H1 (cell line): ENCODE measurements around the gene CLDND1. TPM values are rescaled to one million over a fixed set of nuclear protein-coding genes. Genes with fewer than 3 reads are reported as not detected.

ENCODE experiments used
- ASH2L ChIP-seq: fragments of 200-600, 300-600 bp; sonication (generic); IDR thresholded peaks from one replicate; pipeline ENCODE4 v1.7.1; 2017; ENCODE audit warnings: low read length
- BRCA1 ChIP-seq: IDR thresholded peaks from 2 replicates; pipeline ENCODE4 v1.6.1; 2012; ENCODE audit warnings: low read depth, low read length, improper control_type of control experiment
- CEBPB ChIP-seq: IDR thresholded peaks from 2 replicates; pipeline ENCODE4 v1.6.1; 2012; ENCODE audit warnings: low read depth, low read length
- CTBP2 ChIP-seq: IDR thresholded peaks from 2 replicates; pipeline ENCODE4 v1.7.0; 2011; ENCODE audit warnings: borderline replicate concordance, mild to moderate bottlenecking, moderate library complexity, mixed read lengths, low read length; ENCODE audit not compliant: insufficient read depth, insufficient read length
- CTCF ChIP-seq, 3 experiments: IDR thresholded peaks; 1 replicate in 2 of 3; 2 replicates in 1 of 3; pipeline versions ENCODE4 v1.5.1 to v1.6.1; 2011; ENCODE audit warnings: low read length in 3 of 3, mild to moderate bottlenecking in 3 of 3, inconsistent platforms in 2 of 3, low read depth in 1 of 3, moderate library complexity in 1 of 3; ENCODE audit not compliant: insufficient read depth in 1 of 3; ENCODE audit errors: control extremely low read depth in 1 of 3
- HDAC6 ChIP-seq: IDR thresholded peaks from one replicate; pipeline ENCODE4 v1.7.1; 2012; ENCODE audit warnings: low read depth, mild to moderate bottlenecking, inconsistent platforms, low read length, moderate library complexity
- KDM1A ChIP-seq: fragments of 200-600, 300-600 bp; sonication (generic); IDR thresholded peaks from 2 replicates; pipeline ENCODE4 v1.7.1; 2016; ENCODE audit warnings: mild to moderate bottlenecking, low read length, borderline replicate concordance
- SIX5 ChIP-seq: IDR thresholded peaks from 2 replicates; pipeline ENCODE4 v1.6.1; 2011; ENCODE audit warnings: mild to moderate bottlenecking, low read depth, low read length
- SP2 ChIP-seq: IDR thresholded peaks from 2 replicates; pipeline ENCODE4 v1.6.1; 2012; ENCODE audit warnings: mild to moderate bottlenecking, low read length, inconsistent platforms
- TAF1 ChIP-seq: IDR thresholded peaks from 2 replicates; pipeline ENCODE4 v1.6.1; 2011; ENCODE audit warnings: mild to moderate bottlenecking, low read depth, low read length
- polyA plus RNA-seq, 7 experiments: library from polyadenylated mRNA; depleted of rRNA in 3 of 7; stranded (reverse) in 5 of 7; unstranded in 2 of 7; fragments of >200 nt in 5 of 7; fragments of 200-250 nt in 2 of 7; gene quantifications; 1 replicate in 5 of 7; 2 replicates in 1 of 7; 4 replicates in 1 of 7; pipeline versions ENCODE4 v1.2.1 to v1.2.3, GENCODE V29; 2011 to 2013; ENCODE audit warnings: missing spikeins in 2 of 7, mixed read lengths in 2 of 7
- total RNA-seq: library from RNA; stranded (reverse); fragmentation: NEBNext Ultra II Directional; extraction: Animal tissue kit (Norgen Biotek cat#: 25700); gene quantifications from 2 replicates; pipeline ENCODE4 v1.2.1, GENCODE V29; 2021

CLDND1 gene
- total and polyA plus RNA-seq, 2 of the 8 experiments (the other 6 are each of a cell fraction or from before 2014, with no cell fraction given): 68.2 to 152 TPM

DNA sequence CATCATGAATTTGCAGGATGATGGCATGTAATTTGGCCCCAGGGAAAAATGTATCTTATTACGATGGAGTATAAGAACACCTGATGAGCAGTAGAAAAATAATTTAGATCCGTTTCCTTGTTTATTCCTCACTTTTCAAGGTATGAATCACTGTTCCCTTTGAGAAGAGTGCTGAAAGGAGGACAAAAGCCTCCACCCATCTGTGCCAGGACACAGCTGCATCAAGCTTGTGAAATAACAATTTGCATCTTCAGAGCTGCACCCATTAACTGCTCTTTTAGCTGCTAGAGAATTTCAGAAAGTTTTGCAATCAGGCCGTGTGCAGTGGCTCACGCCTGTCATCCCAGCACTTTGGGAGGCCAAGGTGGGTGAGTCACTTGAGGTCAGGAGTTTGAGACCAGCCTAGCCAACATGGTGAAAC is 9.6 kb downstream of the CLDND1 start (continued):
- TF ChIP-seq CTCF (IDR thresholded peaks at IDR 0.05; ENCODE audit: control extremely low read depth in 1 of 3, insufficient read depth in 1 of 3, low read depth in 1 of 3, low read length in 3 of 3) (no peak), TAF1 (no peak), SP2 (no peak), SIX5 (no peak), CTBP2 (no peak), HDAC6 (no peak), BRCA1 (no peak), CEBPB (no peak), KDM1A (no peak), ASH2L (no peak)
